ENCODE measurements around the gene KRT81. TPM values are rescaled to one million over a fixed set of nuclear protein-coding genes. Genes with fewer than 3 reads are reported as not detected.
"Not testable (repeated sequence)": the region's sequence is repeated elsewhere in the genome, so short reads cannot be mapped to it uniquely, and the experiment has no call there.

The KRT81 gene
- polyA plus RNA-seq, 3 donors, result not detected

DNA sequence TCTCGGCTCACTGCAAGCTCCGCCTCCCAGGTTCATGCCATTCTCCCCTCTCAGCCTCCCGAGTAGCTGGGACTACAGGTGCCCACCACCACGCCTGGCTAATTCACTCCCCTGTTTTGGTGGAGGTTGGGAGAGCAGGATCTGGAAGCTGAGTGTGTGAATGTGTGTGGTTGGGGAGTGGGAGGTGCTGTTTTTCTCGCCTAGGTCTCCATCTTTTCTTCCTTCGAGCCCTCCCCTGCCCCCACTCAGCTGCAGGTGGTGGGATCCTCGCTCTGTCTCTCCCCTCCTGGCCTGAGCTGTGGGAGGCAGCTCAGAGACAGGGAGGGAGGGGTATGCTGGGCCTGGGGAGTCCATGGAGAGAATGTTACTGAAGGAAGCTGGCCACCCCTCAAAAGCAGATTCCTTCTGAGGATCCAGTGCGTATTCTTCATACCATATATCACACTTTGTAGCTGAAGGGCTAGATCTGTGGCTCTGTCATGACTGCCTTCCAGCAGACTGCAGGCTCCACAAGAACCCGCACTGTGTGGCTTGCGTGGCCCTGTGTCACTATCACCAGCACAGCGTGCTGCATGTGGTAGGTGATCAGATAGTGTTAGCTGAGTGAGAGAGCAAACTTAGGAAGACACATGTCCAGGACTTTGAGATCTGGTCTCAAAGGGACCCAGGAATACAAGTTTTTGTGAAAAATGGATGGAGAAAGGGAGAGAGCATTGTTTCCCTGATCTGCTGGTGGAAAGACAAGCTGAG, 27.1 kb upstream of the KRT81 start:
- DNase-seq (ENCODE audit: low read depth in 3 of 3, low spot score in 2 of 3), result no peak

- DNase-seq (ENCODE audit: low read depth in 3 of 3, low spot score in 2 of 3), result no peak
Observed at GRCh38 chr12:52317468-52318052, 26.2 kb upstream of the KRT81 start.

GRCh38 chr12:52316701-52317100, 25.4 kb upstream of the KRT81 start:
- no peak for DNase-seq (ENCODE audit: low read depth in 3 of 3, low spot score in 2 of 3)

DNA sequence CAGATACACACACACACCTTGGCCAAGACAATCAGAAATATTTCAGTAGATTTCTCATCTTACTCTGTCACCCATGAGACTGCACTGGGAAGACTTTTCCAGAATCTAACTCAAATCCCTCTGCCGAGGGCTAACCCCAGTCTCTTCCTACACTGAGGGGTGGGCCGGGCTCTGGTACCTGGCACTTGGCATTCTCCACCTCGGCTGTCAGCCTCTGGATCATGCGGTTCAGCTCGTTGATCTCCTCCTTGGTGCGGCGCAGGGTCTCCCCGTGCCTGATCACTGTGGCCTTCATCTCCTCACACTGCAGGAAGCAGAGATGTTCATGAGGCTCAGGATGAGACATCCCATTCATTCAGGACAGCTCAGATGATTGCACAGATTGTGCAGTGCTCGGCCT, 25.0 kb upstream of the KRT81 start:
- DNase-seq (ENCODE audit: low read depth in 3 of 3, low spot score in 2 of 3), result no peak

DNA sequence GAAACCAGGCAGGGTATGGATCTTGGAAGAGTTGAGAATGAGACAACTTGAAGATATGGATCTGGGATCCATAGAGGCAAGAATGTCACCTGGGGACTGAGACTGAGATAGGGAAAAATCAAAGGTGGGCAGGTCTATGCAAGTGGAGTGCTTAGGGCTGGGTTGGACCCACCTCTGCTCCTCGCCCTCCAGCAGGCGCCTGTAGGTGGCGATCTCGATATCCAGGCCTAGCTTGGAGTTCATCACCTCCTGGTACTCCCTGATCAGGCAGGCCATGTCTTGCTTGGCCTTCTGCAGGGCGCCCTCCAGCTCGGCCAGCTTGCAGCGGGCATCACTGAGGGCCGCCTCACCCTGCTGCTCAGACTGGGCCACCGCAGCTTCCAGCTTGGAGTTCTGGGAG, 24.4 kb upstream of the KRT81 start:
- DNase-seq (ENCODE audit: low read depth in 3 of 3, low spot score in 2 of 3), result not testable (repeated sequence)

- no peak for DNase-seq (ENCODE audit: low read depth in 3 of 3, low spot score in 2 of 3)
Observed at GRCh38 chr12:52314511-52314910, 23.2 kb upstream of the KRT81 start.

GRCh38 chr12:52313926-52314325, 22.6 kb upstream of the KRT81 start:
- DNase-seq (ENCODE audit: low read depth in 3 of 3, low spot score in 2 of 3), result no peak

DNA sequence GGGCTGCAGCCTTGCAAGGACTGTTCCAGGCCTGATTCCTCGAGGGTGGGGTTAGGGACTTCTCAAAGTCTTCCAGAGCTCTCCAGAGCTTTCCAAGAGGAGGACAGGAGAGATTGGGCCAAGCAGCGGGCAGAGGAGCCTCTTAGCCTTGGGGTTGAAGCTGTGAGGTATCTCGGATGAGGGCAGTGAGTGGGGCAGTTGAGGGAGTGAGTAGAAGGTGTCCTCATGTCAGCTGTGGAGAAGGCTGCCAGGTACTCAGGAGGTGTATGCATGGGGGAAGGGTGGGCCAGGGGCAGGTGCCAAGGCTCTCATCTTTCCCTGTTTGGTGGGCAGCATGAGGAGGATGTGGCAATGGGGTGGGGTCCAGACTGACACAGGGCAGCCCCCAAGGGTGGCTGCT, 22.1 kb upstream of the KRT81 start:
- DNase-seq (ENCODE audit: low read depth in 3 of 3, low spot score in 2 of 3), result no peak

DNA sequence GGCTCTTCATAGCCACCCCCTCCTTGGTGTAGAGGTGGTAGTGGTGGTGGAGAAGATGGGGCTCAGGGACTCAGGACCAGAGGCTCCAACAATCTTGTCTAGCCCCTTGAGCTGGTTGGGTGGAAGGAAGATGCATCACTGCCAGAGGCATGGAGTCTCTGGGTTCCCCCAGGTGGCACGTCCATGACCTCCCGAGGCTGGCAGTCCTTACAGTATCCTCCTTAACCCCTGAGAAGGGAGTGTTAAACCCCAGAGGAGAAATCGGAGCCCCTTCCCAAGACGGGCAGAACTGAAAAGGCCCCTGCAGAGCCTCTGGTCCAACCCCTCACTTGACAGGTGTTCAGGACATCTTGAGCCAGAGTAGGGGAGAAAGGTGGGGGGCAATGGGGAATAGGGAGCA, 20.8 kb upstream of the KRT81 start:
- DNase-seq (ENCODE audit: low read depth in 3 of 3, low spot score in 2 of 3), result no peak

- no peak for DNase-seq (ENCODE audit: low read depth in 3 of 3, low spot score in 2 of 3)
Observed at GRCh38 chr12:52311285-52311648, 19.9 kb upstream of the KRT81 start.

GRCh38 chr12:52310622-52311284, 19.4 kb upstream of the KRT81 start:
- DNase-seq (ENCODE audit: low read depth in 3 of 3, low spot score in 2 of 3), result no peak

GRCh38 chr12:52308806-52309425, 17.6 kb upstream of the KRT81 start:
- no peak for DNase-seq (ENCODE audit: low read depth in 3 of 3, low spot score in 2 of 3)

- peak; percentile 12 to 46 (median 27) for DNase-seq (ENCODE audit: low read depth in 3 of 3, low spot score in 2 of 3)
Observed at GRCh38 chr12:52307836-52308805, 16.8 kb upstream of the KRT81 start.

GRCh38 chr12:52306731-52307130, 15.4 kb upstream of the KRT81 start:
- DNase-seq (ENCODE audit: low read depth in 3 of 3, low spot score in 2 of 3), result no peak

DNA sequence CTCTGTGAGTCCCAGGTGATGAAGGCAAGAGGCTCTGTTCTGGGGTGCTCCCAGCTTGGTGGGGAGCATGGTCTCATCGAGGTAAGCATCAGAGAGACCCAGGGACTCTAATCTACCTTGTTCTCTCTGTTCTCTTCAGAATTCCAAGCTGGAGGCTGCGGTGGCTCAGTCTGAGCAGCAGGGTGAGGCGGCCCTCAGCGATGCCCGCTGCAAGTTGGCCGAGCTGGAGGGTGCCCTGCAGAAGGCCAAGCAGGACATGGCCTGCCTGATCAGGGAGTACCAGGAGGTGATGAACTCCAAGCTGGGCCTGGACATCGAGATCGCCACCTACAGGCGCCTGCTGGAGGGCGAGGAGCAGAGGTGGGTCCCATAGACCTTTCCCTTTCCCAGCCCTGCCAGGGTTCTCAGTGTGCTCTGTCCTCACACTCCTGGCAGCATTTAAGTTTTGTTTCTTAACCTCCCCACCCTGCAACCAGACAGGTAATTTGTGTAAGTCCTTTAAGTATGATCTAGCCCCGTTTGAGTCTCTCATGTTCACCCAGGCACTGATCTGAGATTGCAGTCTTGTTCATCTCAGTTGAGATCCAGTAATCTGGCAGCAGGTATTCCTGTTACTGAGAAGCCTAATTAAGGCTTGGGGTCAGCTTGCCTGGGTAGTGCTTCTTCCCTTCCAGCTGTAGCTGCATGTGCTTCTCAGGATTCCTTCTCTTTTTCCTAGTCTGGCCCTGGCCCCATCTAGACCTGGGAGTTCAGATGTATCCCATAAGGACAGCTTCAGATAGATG, 14.8 kb upstream of the KRT81 start:
- DNase-seq (ENCODE audit: low read depth in 3 of 3, low spot score in 2 of 3), result no peak

DNA sequence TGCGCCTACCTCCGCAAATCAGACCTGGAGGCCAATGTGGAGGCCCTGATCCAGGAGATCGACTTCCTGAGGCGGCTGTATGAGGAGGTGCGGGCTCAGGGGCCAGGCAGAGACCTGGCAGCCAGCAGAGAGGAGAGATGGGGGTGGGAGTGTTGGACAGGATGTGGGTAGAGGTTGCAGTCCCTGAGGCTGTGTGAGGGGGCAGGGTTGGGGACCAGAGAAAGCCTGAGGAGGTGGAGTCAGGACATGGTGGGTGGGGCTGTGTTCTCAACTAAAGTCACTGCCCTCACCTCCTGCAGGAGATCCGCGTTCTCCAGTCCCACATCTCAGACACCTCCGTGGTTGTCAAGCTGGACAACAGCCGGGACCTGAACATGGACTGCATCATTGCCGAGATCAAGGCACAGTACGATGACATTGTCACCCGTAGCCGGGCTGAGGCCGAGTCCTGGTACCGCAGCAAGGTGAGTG, 13.6 kb upstream of the KRT81 start:
- DNase-seq (ENCODE audit: low read depth in 3 of 3, low spot score in 2 of 3), result not testable (repeated sequence)

GRCh38 chr12:52302242-52302914, 11.0 kb upstream of the KRT81 start:
- not testable (repeated sequence) for DNase-seq (ENCODE audit: low read depth in 3 of 3, low spot score in 2 of 3)

- DNase-seq (ENCODE audit: low read depth in 3 of 3, low spot score in 2 of 3), result not testable (repeated sequence)
Observed at GRCh38 chr12:52301721-52302120, 10.4 kb upstream of the KRT81 start.

All from right renal cortex interstitium (tissue), 3 donors.